MM.1S (cell line): ENCODE results near the gene ETHE1.

Experiments
- CTCF ChIP-seq: fragments of 300-600 bp; sonication (generic); IDR thresholded peaks from 2 replicates; pipeline ENCODE4 v1.5.1; 2016; ENCODE audit warnings: antibody characterized with exemption, low read length, mixed read lengths
- EZH2 ChIP-seq: fragments of 300-600 bp; sonication (generic); optimal IDR thresholded peaks from 2 replicates; pipeline ENCODE3; 2017; ENCODE audit warnings: low read depth, mild to moderate bottlenecking, antibody characterized with exemption, low read length, mixed read lengths
- EZH2phosphoT487 ChIP-seq: fragments of 300-600 bp; sonication (generic); IDR thresholded peaks from 2 replicates; pipeline ENCODE4 v1.6.1; 2018; ENCODE audit warnings: antibody characterized with exemption, low read length

GRCh38 chr19:43479226-43479625, 47.8 kb downstream of the ETHE1 start:
- TF ChIP-seq CTCF (no peak), EZH2 (no peak), EZH2phosphoT487 (no peak)
